GM18858 (cell line): Measurements from ENCODE around the gene C5orf24.
"Not testable (repeated sequence)": the region's sequence is repeated elsewhere in the genome, so short reads cannot be mapped to it uniquely, and the experiment has no call there.

Experiments used
- ATAC-seq: cut with Tn5 transposase; IDR thresholded peaks from one replicate; pipeline ENCODE4 v1.9.1; 2021; ENCODE audit not compliant: unreplicated experiment

The C5orf24 gene

GRCh38 chr5:134845852-134846640 is at the start of gene C5orf24:
Gene C5orf24 (plus strand): TSS chr5:134845968. CDS start chr5:134854901, 8,933 bp downstream.
- ATAC-seq: peak; percentile 94

- ATAC-seq: no peak
These were observed 47.3 kb upstream of the C5orf24 start for GRCh38 chr5:134798468-134798867.

- no peak for ATAC-seq
These were observed 41.9 kb upstream of the C5orf24 start for GRCh38 chr5:134803821-134804220.

GRCh38 chr5:134813407-134813806 is 32.4 kb upstream of the C5orf24 start:
- peak; percentile 54 for ATAC-seq

GRCh38 chr5:134813827-134814226 is 31.9 kb upstream of the C5orf24 start:
- ATAC-seq: peak; percentile 37

- ATAC-seq: no peak
These were observed 28.8 kb upstream of the C5orf24 start for GRCh38 chr5:134817006-134817405.

- no peak for ATAC-seq
These were observed 27.0 kb upstream of the C5orf24 start for GRCh38 chr5:134818776-134819175.

GRCh38 chr5:134819407-134819963 is 26.3 kb upstream of the C5orf24 start:
- no peak for ATAC-seq

GRCh38 chr5:134821841-134822240 is 23.9 kb upstream of the C5orf24 start:
- no peak for ATAC-seq

GRCh38 chr5:134824681-134825080 is 21.1 kb upstream of the C5orf24 start:
- ATAC-seq: no peak

- no peak for ATAC-seq
These were observed 20.6 kb upstream of the C5orf24 start for GRCh38 chr5:134825212-134825611.

- no peak for ATAC-seq
These were observed 12.3 kb upstream of the C5orf24 start for GRCh38 chr5:134833340-134834032.

- no peak for ATAC-seq
These were observed 10.1 kb upstream of the C5orf24 start for GRCh38 chr5:134835623-134836022.

GRCh38 chr5:134837530-134838181 is 8.1 kb upstream of the C5orf24 start:
- no peak for ATAC-seq

- ATAC-seq: not testable (repeated sequence)
These were observed 7.4 kb upstream of the C5orf24 start for GRCh38 chr5:134838361-134838760.

GRCh38 chr5:134840811-134841210 is 5.0 kb upstream of the C5orf24 start:
- no peak for ATAC-seq

GRCh38 chr5:134844252-134844651 is 1.5 kb upstream of the C5orf24 start:
- ATAC-seq: no peak

GRCh38 chr5:134845335-134845851 is 375 bp upstream of the C5orf24 start:
- ATAC-seq: no peak

GRCh38 chr5:134846641-134846960 is 833 bp downstream of the C5orf24 start:
- no peak for ATAC-seq

GRCh38 chr5:134849434-134849933 is 3.7 kb downstream of the C5orf24 start:
- ATAC-seq: not testable (repeated sequence)

GRCh38 chr5:134851307-134851923 is 5.6 kb downstream of the C5orf24 start:
- ATAC-seq: no peak
